Measurements from ENCODE around the gene PARD3B.

DNA sequence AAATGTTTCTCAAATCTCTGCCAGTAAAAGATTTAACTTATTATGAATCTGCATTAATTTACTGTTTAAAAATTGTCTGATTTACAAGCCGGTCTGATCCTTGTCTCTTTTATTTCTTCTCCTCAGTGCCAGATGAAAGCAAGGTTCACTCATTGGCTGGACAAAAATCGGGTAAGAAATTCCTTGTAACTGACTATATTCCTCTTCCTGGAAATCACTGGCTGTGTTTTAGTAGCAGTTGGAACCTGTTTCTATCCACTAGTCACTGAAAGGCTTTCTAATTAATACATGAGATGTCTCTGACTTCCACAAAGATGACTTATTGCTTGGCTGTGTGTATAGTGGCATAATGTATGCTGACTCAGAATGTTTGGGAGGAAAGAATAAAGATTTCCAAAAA, 700.4 kb downstream of the PARD3B start:
- TF ChIP-seq, protein P1, sequence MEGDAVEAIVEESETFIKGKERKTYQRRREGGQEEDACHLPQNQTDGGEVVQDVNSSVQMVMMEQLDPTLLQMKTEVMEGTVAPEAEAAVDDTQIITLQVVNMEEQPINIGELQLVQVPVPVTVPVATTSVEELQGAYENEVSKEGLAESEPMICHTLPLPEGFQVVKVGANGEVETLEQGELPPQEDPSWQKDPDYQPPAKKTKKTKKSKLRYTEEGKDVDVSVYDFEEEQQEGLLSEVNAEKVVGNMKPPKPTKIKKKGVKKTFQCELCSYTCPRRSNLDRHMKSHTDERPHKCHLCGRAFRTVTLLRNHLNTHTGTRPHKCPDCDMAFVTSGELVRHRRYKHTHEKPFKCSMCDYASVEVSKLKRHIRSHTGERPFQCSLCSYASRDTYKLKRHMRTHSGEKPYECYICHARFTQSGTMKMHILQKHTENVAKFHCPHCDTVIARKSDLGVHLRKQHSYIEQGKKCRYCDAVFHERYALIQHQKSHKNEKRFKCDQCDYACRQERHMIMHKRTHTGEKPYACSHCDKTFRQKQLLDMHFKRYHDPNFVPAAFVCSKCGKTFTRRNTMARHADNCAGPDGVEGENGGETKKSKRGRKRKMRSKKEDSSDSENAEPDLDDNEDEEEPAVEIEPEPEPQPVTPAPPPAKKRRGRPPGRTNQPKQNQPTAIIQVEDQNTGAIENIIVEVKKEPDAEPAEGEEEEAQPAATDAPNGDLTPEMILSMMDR (IDR thresholded peaks at IDR 0.05; ENCODE audit: low read depth, low read length, poor library complexity, severe bottlenecking) = no peak
- no peak for TF ChIP-seq EZH2phosphoT487 (IDR thresholded peaks at IDR 0.05; ENCODE audit: borderline replicate concordance, low read length)
